MCF 10A (cell line): ENCODE measurements around the gene AUTS2. TPM values are rescaled to one million over a fixed set of nuclear protein-coding genes. Genes with fewer than 3 reads are reported as not detected.

Source experiments
- BruUV-seq: library from RNA; stranded (reverse); fragments of 400-500 nt; replicated peaks from 2 replicates; lab custom pipeline; 2021; lab: Mats Ljungman, UMichigan
- CTCF ChIA-PET: fragments of 300-600 bp; sonication (Branson Sonifier 250); formaldehyde crosslinking; extraction: SDS; loops from one replicate; lab custom pipeline; 2021; ENCODE audit warnings: antibody characterized with exemption, inconsistent platforms; lab: Yijun Ruan, JAX
- POLR2A ChIA-PET: fragments of 300-600, 350-650 bp; sonication (Branson Sonifier 250); formaldehyde crosslinking; extraction: SDS; loops from one replicate; lab custom pipeline; 2020; ENCODE audit warnings: antibody characterized with exemption, inconsistent platforms; lab: Yijun Ruan, JAX
- DNase-seq: peaks from one replicate; pipeline ENCODE4 v3.0.0-alpha.2; 2018; ENCODE audit not compliant: unreplicated experiment
- H3K27ac Mint-ChIP-seq: one replicate; pipeline ENCODE4 v1.8.0; 2022; ENCODE audit warnings: mild to moderate bottlenecking, low read depth, mixed read lengths; ENCODE audit not compliant: unreplicated experiment
- H3K27me3 Mint-ChIP-seq: one replicate; pipeline ENCODE4 v1.8.0; 2022; ENCODE audit warnings: mixed read lengths; ENCODE audit not compliant: insufficient read depth, unreplicated experiment
- H3K36me3 Mint-ChIP-seq: one replicate; pipeline ENCODE4 v1.8.0; 2022; ENCODE audit warnings: mild to moderate bottlenecking, moderate library complexity, mixed read lengths; ENCODE audit not compliant: insufficient read depth, unreplicated experiment
- H3K4me1 Mint-ChIP-seq: one replicate; pipeline ENCODE4 v1.8.0; 2022; ENCODE audit warnings: mixed read lengths; ENCODE audit not compliant: insufficient read depth, unreplicated experiment
- H3K4me3 Mint-ChIP-seq: one replicate; pipeline ENCODE4 v1.8.0; 2022; ENCODE audit warnings: mild to moderate bottlenecking, moderate library complexity, mixed read lengths; ENCODE audit not compliant: unreplicated experiment
- H3K9me3 Mint-ChIP-seq: one replicate; pipeline ENCODE4 v1.8.0; 2022; ENCODE audit warnings: mixed read lengths; ENCODE audit not compliant: unreplicated experiment
- intact Hi-C: fragments of 100-400 bp; cut with micrococcal nuclease; formaldehyde crosslinking; loops from 2 replicates; pipeline ENCODE4 v1.14.1; 2022
- total RNA-seq: library from RNA; stranded (reverse); gene quantifications from 2 replicates; pipeline ENCODE4 v1.2.3, GENCODE V29; 2022
- TF ChIP-seq, protein P1 (sequence below): fragments of 200-600 bp; IDR thresholded peaks from one replicate; pipeline ENCODE4 v1.8.0; 2022; ENCODE audit warnings: antibody characterized with exemption, mild to moderate bottlenecking; ENCODE audit not compliant: unreplicated experiment

Gene AUTS2
- total RNA-seq, 1 experiment from 2014 or later, result 1.3 TPM

DNA sequence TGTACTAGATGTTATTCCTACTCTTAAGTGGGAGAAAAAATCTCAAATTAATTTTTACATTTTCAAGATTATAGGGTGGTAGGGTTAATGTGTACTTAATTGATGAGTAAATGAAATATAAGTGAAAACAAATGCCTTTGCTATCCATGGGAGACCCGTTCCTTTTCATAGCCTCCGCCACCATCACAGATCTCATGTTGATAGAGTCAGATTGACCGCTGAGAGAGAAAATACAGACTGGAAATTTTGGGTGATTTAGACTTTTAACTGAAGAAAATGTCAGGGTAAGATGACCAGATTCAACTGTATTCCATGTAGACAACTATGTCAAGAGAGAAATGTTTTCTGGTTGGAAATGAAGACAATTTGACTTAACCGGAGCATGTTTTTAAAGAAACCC, 446.2 kb downstream of the AUTS2 start:
- Mint-ChIP-seq H3K9me3 (peaks cover 21% of the 10 kb centered on the region), H3K27ac (no peak overlapping the region), H3K4me3 (no peak overlapping the region), H3K27me3 (no peaks in the 10 kb centered on the region), H3K4me1 (no peaks in the 10 kb centered on the region), H3K36me3 (no peaks in the 10 kb centered on the region)
- no TSS peak for BruUV-seq
- intact Hi-C loops, result loop anchor here (5.0 kb wide), 1 partner anchor 653 kb away; no protein-coding TSS in a partner anchor
- no peak for DNase-seq
- ChIA-PET CTCF (interaction anchor here (0.7 kb wide), 1 partner anchor 654 kb away, joined by 3 read pairs; no protein-coding TSS in a partner anchor), POLR2A (no interaction called here)
- TF ChIP-seq, protein P1, sequence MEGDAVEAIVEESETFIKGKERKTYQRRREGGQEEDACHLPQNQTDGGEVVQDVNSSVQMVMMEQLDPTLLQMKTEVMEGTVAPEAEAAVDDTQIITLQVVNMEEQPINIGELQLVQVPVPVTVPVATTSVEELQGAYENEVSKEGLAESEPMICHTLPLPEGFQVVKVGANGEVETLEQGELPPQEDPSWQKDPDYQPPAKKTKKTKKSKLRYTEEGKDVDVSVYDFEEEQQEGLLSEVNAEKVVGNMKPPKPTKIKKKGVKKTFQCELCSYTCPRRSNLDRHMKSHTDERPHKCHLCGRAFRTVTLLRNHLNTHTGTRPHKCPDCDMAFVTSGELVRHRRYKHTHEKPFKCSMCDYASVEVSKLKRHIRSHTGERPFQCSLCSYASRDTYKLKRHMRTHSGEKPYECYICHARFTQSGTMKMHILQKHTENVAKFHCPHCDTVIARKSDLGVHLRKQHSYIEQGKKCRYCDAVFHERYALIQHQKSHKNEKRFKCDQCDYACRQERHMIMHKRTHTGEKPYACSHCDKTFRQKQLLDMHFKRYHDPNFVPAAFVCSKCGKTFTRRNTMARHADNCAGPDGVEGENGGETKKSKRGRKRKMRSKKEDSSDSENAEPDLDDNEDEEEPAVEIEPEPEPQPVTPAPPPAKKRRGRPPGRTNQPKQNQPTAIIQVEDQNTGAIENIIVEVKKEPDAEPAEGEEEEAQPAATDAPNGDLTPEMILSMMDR, result no peak

DNA sequence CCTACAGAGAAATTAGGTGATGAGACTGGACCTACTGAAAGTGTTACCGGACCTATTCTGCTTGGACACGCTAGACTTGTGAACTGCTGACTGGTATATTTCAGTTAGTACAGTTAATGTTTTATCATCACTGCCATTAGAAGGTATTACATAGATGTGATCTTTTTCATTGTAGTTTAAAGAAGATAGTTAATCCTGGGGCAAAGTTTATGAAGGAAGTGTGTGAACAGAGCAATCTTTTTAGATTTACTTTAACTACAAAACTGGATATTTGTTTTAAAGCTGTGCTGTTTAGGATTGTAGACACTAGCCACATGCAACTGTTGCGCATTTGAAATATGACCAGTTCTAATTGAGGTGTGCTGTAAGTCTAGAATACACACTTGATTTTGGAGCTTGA, 446.7 kb downstream of the AUTS2 start:
- Mint-ChIP-seq H3K27me3 (no peaks in the 10 kb centered on the region), H3K9me3 (peaks cover 16% of the 10 kb centered on the region), H3K36me3 (no peaks in the 10 kb centered on the region), H3K4me3 (no peak overlapping the region), H3K27ac (no peak overlapping the region), H3K4me1 (no peaks in the 10 kb centered on the region)
- TF ChIP-seq, protein P1, result no peak
- no TSS peak for BruUV-seq
- intact Hi-C loops, result loop anchor here (5.0 kb wide), 1 partner anchor 652 kb away; no protein-coding TSS in a partner anchor
- POLR2A ChIA-PET, result no interaction called here
- CTCF ChIA-PET, result interaction anchor here (0.7 kb wide), 1 partner anchor 654 kb away, joined by 3 read pairs; no protein-coding TSS in a partner anchor
- DNase-seq, result no peak

DNA sequence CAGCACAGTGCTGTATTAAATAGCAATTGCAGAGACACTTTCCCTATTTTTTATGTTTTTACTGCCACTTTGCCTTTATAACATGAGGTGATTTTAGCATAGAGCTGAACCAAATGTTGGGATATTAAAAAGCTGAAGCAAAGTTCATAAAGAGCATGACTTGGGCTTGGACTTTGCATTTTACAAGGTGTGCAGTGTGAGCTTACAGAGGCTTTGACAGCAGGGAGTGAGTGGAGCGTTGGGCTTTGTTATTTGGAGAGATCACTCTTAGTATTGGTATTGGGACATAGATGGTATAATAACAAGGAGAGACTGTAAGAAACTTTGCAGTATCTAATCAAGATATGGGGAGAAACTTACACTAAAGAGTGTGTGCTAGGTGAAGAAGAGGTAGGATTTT, 449.1 kb downstream of the AUTS2 start:
- Mint-ChIP-seq H3K9me3 (peaks cover 20% of the 10 kb centered on the region), H3K4me3 (no peak overlapping the region), H3K36me3 (no peaks in the 10 kb centered on the region), H3K4me1 (no peaks in the 10 kb centered on the region), H3K27ac (no peak overlapping the region), H3K27me3 (no peaks in the 10 kb centered on the region)
- intact Hi-C loops, result no loop called here
- no TSS peak for BruUV-seq
- POLR2A ChIA-PET, result no interaction called here
- TF ChIP-seq, protein P1, result no peak
- no peak for DNase-seq
- CTCF ChIA-PET, result interaction anchor here (0.6 kb wide), 1 partner anchor 67 kb away, joined by 4 read pairs; no protein-coding TSS in a partner anchor

DNA sequence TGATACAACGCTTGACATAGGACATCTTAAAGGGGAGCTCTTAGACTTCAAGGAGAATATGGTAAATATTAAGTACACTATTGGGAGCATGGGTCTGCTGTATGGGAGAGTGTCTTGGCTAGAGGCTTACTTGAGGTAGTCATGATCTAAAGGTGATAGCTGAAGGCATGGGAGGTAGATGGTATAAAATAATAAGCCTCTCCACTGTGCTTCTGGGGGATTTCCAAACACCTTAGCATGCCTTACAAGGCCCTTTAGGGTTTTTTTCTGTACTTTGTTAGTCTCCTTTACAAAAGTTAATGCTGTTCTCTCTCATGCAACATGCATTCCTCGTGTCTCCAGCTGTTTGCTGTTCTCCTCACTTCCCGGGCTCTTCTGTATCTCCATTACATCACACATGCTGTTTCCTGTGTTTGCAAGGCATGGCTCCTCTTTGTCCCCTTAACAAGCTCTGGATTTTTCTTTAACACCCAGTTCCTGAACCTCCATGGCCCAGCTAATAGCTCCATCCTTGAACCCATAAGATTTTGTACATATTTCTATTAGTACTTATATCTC, 449.7 kb downstream of the AUTS2 start:
- intact Hi-C loops, result no loop called here
- Mint-ChIP-seq H3K27me3 (no peaks in the 10 kb centered on the region), H3K9me3 (peaks cover 20% of the 10 kb centered on the region), H3K4me3 (no peak overlapping the region), H3K4me1 (no peaks in the 10 kb centered on the region), H3K36me3 (no peaks in the 10 kb centered on the region), H3K27ac (no peak overlapping the region)
- DNase-seq, result no peak
- TF ChIP-seq, protein P1, result no peak
- no TSS peak for BruUV-seq
- ChIA-PET POLR2A (no interaction called here), CTCF (no interaction called here)
